NT2/D1 (cell line): ENCODE measurements around the gene TMEM154.

ENCODE experiments used
- DNase-seq: peaks from one replicate; pipeline ENCODE4 v3.0.0-alpha.2; 2011; ENCODE audit warnings: low read depth, low spot score
- H3K27me3 ChIP-seq: 2 replicates; pipeline ENCODE4 v1.6.0; 2011; ENCODE audit warnings: mild to moderate bottlenecking; ENCODE audit not compliant: insufficient read length, insufficient read depth
- H3K36me3 ChIP-seq: 2 replicates; pipeline ENCODE4 v1.6.1; 2011; ENCODE audit warnings: mild to moderate bottlenecking, low read length, mixed read lengths; ENCODE audit not compliant: insufficient read depth, insufficient read length
- H3K4me1 ChIP-seq: 2 replicates; pipeline ENCODE4 v1.5.1; 2011; ENCODE audit not compliant: insufficient read depth, insufficient read length
- H3K4me3 ChIP-seq: 2 replicates; pipeline ENCODE4 v1.5.1; 2011; ENCODE audit warnings: low read depth; ENCODE audit not compliant: insufficient read length
- H3K9ac ChIP-seq: 2 replicates; pipeline ENCODE4 v1.6.0; 2011; ENCODE audit warnings: low read depth; ENCODE audit not compliant: insufficient read length
- H3K9me3 ChIP-seq: 2 replicates; pipeline ENCODE4 v1.5.1; 2011; ENCODE audit warnings: mild to moderate bottlenecking, low read length; ENCODE audit not compliant: insufficient read depth
- SUZ12 ChIP-seq: IDR thresholded peaks from 2 replicates; pipeline ENCODE4 v1.6.1; 2011; ENCODE audit not compliant: insufficient read length, insufficient read depth; ENCODE audit errors: extremely low read depth
- YY1 ChIP-seq: IDR thresholded peaks from 2 replicates; pipeline ENCODE4 v1.6.1; 2011; ENCODE audit not compliant: insufficient read length, insufficient read depth
- ZNF274 ChIP-seq: IDR thresholded peaks from 2 replicates; pipeline ENCODE4 v1.6.1; 2011; ENCODE audit warnings: mild to moderate bottlenecking, low read depth, low read length

The TMEM154 gene

DNA sequence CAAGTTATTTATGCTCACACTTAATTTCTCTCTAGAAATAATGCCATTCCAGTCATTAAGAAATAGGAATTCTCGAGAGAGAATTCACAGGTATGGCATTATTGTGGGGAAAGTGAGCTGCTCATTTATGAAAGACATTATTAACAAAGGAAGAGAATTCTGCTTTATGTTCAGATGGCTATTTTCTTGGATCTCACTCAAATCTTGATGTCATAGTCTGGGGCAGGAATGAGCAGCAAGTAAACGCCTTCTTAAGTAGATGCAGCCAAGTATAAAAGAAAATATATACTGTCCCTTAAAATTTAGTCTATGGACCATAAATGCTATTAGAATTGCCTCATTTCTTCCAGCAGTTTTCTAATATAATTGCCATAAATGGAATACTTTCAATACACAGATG is 85.7 kb downstream of the TMEM154 start:
- no peak for DNase-seq

DNA sequence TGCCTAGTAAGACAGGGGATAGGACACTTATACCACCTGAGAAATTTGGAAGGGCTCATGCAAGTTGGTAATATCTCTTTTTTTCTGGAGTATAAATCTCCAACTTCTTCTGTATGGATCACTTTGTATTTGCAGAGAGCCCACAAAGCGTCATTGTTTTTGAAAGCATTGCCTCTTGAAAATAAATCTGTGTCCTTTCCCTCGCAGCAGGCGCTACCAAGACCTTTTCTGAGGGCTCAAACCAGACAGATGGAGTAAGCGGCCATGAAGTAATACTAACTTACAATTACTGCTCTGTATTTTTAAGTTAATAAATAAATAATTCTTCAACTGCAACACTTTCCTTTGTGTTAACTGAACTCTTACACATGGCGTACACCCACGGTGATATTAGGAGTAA is 87.9 kb downstream of the TMEM154 start:
- DNase-seq = no peak
- Histone ChIP-seq H3K4me1 (no peaks in the 10 kb centered on the region), H3K36me3 (no peaks in the 10 kb centered on the region), H3K27me3 (no peaks in the 10 kb centered on the region), H3K9ac (no peak overlapping the region), H3K9me3 (peaks cover 7% of the 10 kb centered on the region; the same call in 1 of the 2 replicates), H3K4me3 (no peak overlapping the region)
- TF ChIP-seq ZNF274 = no peak

More for the DNA sequence above, 85.7 kb downstream of the TMEM154 start:
- H3K9me3 ChIP-seq = no peaks in the 10 kb centered on the region
- no peaks in the 10 kb centered on the region for H3K36me3 ChIP-seq
- no peaks in the 10 kb centered on the region for H3K27me3 ChIP-seq
- H3K4me3 ChIP-seq = no peak overlapping the region
- no peak overlapping the region for H3K9ac ChIP-seq
- TF ChIP-seq SUZ12 (no peak), YY1 (no peak), ZNF274 (no peak)
- H3K4me1 ChIP-seq = no peaks in the 10 kb centered on the region

DNA sequence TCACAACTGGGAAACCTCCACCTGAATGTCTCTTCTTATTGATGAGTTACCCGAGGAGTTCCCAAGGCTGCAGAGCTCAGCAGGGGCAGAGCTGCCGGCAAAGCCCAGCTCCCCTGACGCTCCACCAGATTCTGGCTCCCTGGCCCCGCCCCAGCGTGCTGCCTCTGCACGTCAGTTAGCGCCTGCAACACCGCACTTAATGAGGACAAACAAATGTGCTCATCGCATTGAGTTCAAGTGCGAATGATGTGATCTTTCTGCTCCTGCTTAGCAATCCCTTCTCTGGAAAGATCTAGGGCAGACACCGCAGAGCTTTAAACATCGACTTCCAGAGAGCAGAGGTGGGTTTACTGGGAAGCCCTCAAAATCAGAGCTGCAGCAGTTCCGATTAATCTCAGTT is 88.4 kb downstream of the TMEM154 start:
- H3K9me3 ChIP-seq = peaks cover 7% of the 10 kb centered on the region; the same call in 1 of the 2 replicates
- H3K4me3 ChIP-seq = no peak overlapping the region
- H3K4me1 ChIP-seq = no peaks in the 10 kb centered on the region
- H3K9ac ChIP-seq = no peak overlapping the region
- H3K36me3 ChIP-seq = no peaks in the 10 kb centered on the region
- TF ChIP-seq ZNF274 = no peak
- TF ChIP-seq SUZ12 = no peak
- TF ChIP-seq YY1 = no peak
- H3K27me3 ChIP-seq = no peaks in the 10 kb centered on the region
- DNase-seq = no peak

DNA sequence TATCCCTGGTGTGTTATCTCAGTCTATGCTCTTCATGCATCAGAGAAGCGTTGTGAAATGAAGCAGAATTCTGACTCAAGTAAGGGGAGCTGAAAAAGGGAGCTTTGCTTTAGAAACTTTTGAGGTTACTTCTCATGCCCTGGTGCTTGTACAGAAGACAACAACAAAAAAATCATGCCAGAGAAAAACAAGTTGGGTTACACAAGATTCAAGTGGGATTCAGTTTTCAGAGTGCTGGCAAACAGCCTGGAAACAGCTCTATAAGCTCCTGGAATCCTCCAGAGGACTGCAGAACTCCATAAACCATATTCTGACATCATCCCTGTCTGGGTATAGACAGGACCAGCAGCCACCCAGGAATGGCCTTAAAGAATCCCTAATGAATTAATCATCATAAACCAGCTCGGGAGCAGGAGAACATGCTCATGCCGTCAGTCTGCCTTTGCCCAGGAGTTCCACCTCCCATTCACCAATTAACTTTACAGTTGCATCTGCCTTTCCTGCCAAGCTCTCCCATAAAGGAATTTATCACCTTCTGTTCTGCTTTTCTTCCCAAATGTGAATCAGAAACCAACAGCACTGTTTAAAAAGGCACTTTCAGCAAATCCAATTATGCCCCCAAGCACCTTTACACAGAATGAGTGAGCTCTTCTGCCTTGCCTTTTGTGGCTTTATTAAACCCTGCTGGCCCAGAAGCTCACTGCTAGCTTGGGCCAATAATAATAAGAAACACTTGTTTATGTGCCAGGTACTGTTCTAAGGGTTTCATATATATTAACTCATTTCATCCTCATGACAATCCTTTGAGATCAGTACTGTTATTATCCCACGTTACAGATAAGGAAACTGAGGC is 89.4 kb downstream of the TMEM154 start:
- Histone ChIP-seq H3K4me1 (no peaks in the 10 kb centered on the region), H3K27me3 (no peaks in the 10 kb centered on the region), H3K36me3 (no peaks in the 10 kb centered on the region), H3K9ac (no peak overlapping the region), H3K4me3 (no peak overlapping the region), H3K9me3 (peaks cover 7% of the 10 kb centered on the region; the same call in 1 of the 2 replicates)
- TF ChIP-seq ZNF274 = no peak
- no peak for TF ChIP-seq SUZ12
- no peak for TF ChIP-seq YY1
- no peak for DNase-seq

DNA sequence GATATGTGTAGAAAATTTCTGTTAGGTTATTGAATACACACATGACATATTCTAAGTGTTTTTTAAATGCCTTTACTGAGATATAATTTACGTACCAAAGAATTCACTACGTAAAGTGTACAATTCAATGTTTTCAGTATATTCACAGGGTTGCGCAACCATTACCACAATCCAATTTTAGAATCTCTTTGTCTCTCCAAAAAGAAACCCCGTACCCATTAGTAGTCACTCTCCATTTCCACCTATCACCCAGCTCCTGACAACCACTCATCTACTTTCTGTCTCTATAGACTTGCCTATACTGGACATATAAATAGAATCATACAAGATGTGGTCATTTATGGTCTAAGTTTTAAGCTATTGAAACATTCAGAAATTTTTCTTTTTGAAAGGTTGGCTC is 90.9 kb downstream of the TMEM154 start:
- no peaks in the 10 kb centered on the region for H3K27me3 ChIP-seq
- no peak for TF ChIP-seq YY1
- no peak for TF ChIP-seq ZNF274
- no peak for TF ChIP-seq SUZ12
- H3K4me3 ChIP-seq = no peak overlapping the region
- no peaks in the 10 kb centered on the region for H3K4me1 ChIP-seq
- H3K9ac ChIP-seq = no peak overlapping the region
- DNase-seq = no peak
- H3K9me3 ChIP-seq = peaks cover 7% of the 10 kb centered on the region; the same call in 1 of the 2 replicates
- no peaks in the 10 kb centered on the region for H3K36me3 ChIP-seq

DNA sequence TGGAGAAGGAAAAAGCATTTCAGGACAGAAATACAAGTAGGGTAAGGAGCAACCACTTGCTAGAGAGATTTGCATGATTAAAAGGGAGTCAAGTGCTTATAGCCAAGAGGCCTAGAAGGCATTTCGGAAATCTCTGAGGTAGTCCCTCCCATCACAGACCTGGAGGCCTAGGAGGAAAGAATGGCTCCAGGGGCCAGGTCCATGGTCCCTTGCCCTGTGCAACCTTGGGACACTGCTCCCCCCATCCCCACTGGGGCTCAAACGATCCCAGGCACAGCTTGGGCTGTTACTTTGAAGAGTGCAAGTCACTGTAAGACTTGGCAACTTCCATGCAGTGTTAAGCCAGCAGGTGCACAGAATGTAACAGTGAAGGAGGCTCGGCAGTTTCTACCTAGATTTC is 92.7 kb downstream of the TMEM154 start:
- Histone ChIP-seq H3K4me3 (no peak overlapping the region), H3K9me3 (peaks cover 7% of the 10 kb centered on the region; the same call in 1 of the 2 replicates), H3K4me1 (no peaks in the 10 kb centered on the region), H3K36me3 (no peaks in the 10 kb centered on the region), H3K27me3 (no peaks in the 10 kb centered on the region), H3K9ac (no peak overlapping the region)
- no peak for TF ChIP-seq SUZ12
- TF ChIP-seq YY1 = no peak
- no peak for TF ChIP-seq ZNF274
- no peak for DNase-seq

DNA sequence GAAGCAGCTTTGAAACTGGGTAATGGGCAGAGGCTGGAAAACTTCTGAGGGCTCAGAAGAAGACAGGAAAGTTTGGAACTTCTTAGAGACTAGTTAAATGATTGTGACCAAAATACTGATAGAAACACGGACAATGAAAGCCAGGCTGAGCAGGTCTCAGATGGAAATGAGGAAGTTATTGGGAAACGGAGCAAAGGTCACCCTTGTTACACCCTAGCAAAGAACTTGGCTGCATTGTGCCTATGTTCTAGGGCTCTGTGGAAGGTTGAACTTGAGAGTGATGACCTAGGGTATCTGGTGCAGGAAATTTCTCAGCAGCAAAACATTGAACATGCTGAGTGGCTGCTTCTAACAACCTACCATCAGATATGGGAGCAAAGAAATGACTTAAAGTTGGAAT is 93.1 kb downstream of the TMEM154 start:
- TF ChIP-seq ZNF274 = no peak
- no peak for TF ChIP-seq SUZ12
- TF ChIP-seq YY1 = no peak
- Histone ChIP-seq H3K9me3 (peaks cover 7% of the 10 kb centered on the region; the same call in 1 of the 2 replicates), H3K9ac (no peak overlapping the region), H3K4me3 (no peak overlapping the region), H3K27me3 (no peaks in the 10 kb centered on the region), H3K4me1 (no peaks in the 10 kb centered on the region), H3K36me3 (no peaks in the 10 kb centered on the region)
- DNase-seq = no peak
